HG02885 (cell line): ENCODE data around the gene USP1.
A peak's percentile ranks its signal among the peaks of the same experiment; 100 is the strongest.

Experiments
- ATAC-seq: cut with Tn5 transposase; IDR thresholded peaks from one replicate; pipeline ENCODE4 v1.9.1; 2021; ENCODE audit warnings: mild to moderate bottlenecking; ENCODE audit not compliant: unreplicated experiment, poor library complexity

USP1 gene

GRCh38 chr1:62426237-62426636, 10.6 kb upstream of the USP1 start:
- no peak for ATAC-seq

DNA sequence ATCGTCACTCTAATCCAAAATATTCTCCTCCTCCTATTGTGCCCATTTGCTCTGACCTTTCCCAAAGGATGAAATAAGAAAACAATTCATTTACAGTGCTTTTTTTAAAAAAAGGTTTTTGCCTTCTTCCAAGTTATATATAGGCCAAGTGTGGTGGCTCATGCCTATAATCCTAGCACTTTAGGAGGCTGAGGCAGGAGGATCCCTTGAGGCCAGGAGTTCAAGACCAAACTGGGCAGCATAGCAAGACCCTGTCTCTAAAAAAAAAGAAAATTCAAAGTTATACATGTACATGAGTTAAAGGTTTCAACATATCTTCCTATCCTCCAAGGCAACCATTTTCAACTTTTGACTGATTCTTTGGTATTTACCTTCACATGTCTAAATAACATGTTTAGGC, 10.1 kb upstream of the USP1 start:
- no peak for ATAC-seq

DNA sequence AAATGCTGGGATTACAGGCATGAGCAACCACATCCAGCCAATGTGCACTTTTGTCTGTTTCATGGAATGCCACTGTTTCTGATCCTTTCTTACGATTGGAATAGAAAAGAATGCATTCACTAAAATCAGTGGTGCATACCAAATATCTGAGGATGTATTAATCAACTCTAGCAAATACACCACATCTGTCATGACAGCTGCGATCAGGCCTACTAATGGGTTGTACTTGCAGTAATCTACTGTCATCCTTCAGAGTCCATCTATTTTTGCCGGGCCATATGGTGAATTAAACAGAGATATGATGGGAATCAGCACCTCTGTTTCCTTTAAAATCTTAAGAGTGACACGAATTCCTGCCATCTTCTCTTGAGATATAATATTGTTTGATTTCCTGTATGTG, 8.5 kb upstream of the USP1 start:
- no peak for ATAC-seq

GRCh38 chr1:62429581-62429980, 7.3 kb upstream of the USP1 start:
- ATAC-seq: no peak

- no peak for ATAC-seq
Observed at GRCh38 chr1:62433861-62434617, 2.8 kb upstream of the USP1 start.

DNA sequence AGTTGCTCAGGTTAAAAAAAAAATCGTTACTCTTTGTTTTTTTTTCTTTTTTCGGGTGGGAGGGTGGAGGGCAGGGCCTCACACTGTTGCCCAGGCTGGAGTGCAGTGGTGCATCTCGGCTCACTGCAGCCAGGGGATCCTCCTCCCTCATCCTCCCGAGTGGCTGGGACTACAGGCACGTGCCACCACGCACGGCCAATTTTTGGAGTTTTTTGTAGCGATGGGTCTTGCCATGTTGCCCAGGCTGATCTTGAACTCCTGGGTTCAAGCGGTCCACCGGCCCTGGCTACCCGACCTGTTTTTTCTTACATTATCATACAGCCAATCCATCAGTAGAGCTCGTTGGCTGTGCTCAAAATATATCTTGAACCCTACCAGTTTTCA, 2.2 kb upstream of the USP1 start:
- ATAC-seq: no peak

GRCh38 chr1:62435231-62436038, 1.4 kb upstream of the USP1 start:
- no peak for ATAC-seq

- ATAC-seq: peak; percentile 73
Observed at GRCh38 chr1:62436039-62436465, 797 bp upstream of the USP1 start.

DNA sequence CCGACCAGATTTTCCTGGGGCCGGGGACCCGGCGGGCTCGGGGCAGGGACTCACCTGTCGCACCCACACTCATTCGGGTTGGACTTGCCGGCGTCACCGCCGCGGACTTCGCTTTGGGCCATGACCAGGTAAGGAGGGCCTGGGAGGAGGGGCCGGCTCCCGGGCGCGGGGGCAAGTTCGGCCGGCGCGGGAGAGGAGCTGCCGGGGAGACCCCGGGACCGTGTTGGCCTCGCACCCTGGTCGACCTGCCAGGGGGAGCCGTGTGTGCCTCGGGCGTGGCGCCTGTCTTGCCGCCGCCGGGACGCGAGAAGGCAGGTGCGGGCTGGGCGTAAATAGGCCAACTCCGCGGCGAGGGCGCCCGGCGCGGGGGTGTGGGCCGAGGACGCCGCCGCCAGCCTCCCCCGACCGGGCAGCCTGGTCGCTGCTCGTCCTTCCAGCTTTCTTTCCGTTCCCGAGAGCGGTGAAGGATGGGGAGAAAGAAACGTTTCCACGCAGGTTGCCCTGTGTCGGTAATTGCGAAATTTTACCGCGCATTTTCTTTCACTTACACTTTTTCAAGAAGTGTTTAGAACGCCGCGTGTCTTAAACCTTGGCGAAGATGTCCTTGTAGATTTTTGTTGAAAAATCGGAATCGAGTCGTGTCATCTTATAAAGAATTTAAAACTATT, 558 bp downstream of the USP1 start:
- ATAC-seq: peak; percentile 0

GRCh38 chr1:62438163-62438562, 1.3 kb downstream of the USP1 start:
- ATAC-seq: no peak

- ATAC-seq: peak; percentile 20
Observed at GRCh38 chr1:62439652-62440371, 3.0 kb downstream of the USP1 start.

- ATAC-seq: no peak
Observed at GRCh38 chr1:62444701-62445100, 7.9 kb downstream of the USP1 start.

GRCh38 chr1:62448221-62448933, 11.5 kb downstream of the USP1 start:
- no peak for ATAC-seq

DNA sequence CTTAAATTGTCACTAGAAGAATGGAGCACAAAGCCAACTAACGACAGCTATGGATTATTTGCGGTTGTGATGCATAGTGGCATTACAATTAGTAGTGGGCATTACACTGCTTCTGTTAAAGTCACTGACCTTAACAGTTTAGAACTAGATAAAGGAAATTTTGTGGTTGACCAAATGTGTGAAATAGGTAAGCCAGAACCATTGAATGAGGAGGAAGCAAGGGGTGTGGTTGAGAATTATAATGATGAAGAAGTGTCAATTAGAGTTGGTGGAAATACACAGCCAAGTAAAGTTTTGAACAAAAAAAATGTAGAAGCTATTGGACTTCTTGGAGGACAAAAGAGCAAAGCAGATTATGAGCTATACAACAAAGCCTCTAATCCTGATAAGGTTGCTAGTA, 13.5 kb downstream of the USP1 start:
- no peak for ATAC-seq

DNA sequence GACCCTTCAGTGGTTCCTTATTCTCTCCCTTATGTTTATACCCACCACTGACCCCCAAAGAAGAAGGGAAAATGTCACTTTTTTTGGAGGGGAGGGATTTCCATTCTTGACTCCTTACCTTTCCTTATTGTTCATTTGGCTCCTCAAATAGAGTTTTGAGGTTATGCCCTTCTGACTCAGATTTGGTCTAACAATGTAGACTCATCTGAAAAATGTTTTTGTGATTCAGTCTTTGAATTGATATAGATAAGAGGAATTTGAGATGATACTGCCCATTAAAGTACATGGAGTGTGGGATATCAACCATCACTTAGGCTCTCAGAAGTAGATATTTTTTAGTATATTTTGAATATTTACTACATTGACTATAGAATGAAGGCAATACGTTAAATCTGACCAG, 16.1 kb downstream of the USP1 start:
- no peak for ATAC-seq

GRCh38 chr1:62457955-62458354, 21.1 kb downstream of the USP1 start:
- ATAC-seq: no peak

GRCh38 chr1:62462370-62462769, 25.5 kb downstream of the USP1 start:
- no peak for ATAC-seq

- ATAC-seq: no peak
Observed at GRCh38 chr1:62467092-62467491, 30.2 kb downstream of the USP1 start.

DNA sequence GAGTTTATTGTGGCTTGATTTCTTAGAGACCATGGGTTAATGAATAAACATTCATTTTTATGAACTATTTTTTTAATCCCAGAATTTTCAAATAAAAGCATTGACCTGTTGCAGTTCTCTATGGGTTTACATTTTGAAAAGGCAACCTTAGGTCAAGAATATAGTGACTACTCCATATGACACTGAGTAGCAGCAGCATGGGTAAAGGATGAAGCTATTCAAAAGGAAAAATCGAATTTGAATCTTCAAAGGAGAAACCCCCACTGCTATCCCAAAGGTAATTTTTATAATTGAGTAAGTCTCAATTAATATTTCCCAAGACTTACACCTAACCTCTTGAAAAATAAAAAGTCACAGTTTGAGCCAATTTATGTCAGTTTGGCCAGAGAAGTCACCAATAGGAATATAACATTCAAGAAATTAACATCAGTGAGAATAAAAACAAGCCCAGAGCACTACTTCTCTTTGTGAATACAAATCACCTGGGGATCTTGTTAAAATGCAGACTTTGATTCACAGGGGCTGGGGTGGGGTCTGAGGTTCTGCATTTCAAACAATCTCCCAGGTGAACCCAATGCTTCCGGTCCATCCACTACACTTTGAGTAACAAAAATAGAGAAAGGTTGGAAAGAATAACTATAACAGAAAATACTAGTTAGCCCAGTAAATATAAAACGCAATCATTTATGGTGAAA, 39.8 kb downstream of the USP1 start:
- no peak for ATAC-seq
